ENCODE data around the gene PRKN.

Gene PRKN

DNA sequence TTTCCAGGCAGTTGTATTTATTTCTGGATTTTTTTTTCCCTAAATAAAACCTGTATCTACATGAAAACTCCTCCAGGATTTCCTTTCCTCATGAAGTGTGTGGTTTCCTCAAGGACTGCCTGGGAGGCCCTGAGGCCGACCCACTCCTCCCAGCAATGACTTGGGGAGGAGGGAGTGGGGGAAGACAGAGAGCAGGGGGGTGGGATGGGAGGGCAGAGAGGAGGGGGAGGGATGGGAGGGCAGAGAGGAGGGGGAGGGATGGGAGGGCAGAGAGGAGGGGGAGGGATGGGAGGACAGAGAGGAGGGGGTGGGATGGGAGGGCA is 1291.9 kb downstream of the PRKN start:
- Histone ChIP-seq H2AFZ (ENCODE audit: low read depth, low read length) (no peak overlapping the region), H3K9me3 (ENCODE audit: insufficient read depth, low read length, severe bottlenecking) (no peaks in the 10 kb centered on the region), H3K79me2 (ENCODE audit: insufficient read depth, low read length) (no peaks in the 10 kb centered on the region), H3K4me1 (ENCODE audit: insufficient read depth, low read length) (no peaks in the 10 kb centered on the region), H3K36me3 (ENCODE audit: insufficient read depth, low read length) (no peaks in the 10 kb centered on the region), H3K4me2 (ENCODE audit: insufficient read depth, low read length) (no peak overlapping the region), H3K27me3 (ENCODE audit: insufficient read depth, low read length, poor library complexity) (no peaks in the 10 kb centered on the region), H3K27ac (ENCODE audit: low read length) (no peak overlapping the region), H3K9ac (ENCODE audit: low read depth, low read length) (no peak overlapping the region), H4K20me1 (ENCODE audit: insufficient read depth, low read length) (no peaks in the 10 kb centered on the region), H3K4me3 (ENCODE audit: low read depth in 1 of 2, low read length in 2 of 2) (no peak overlapping the region)
- DNase-seq (no peak), ATAC-seq (ENCODE audit: insufficient read depth, low read depth) (no peak)
- no peak for TF ChIP-seq EZH2 (IDR thresholded peaks at IDR 0.05; ENCODE audit: borderline replicate concordance, low read depth, low read length, severe bottlenecking)

DNA sequence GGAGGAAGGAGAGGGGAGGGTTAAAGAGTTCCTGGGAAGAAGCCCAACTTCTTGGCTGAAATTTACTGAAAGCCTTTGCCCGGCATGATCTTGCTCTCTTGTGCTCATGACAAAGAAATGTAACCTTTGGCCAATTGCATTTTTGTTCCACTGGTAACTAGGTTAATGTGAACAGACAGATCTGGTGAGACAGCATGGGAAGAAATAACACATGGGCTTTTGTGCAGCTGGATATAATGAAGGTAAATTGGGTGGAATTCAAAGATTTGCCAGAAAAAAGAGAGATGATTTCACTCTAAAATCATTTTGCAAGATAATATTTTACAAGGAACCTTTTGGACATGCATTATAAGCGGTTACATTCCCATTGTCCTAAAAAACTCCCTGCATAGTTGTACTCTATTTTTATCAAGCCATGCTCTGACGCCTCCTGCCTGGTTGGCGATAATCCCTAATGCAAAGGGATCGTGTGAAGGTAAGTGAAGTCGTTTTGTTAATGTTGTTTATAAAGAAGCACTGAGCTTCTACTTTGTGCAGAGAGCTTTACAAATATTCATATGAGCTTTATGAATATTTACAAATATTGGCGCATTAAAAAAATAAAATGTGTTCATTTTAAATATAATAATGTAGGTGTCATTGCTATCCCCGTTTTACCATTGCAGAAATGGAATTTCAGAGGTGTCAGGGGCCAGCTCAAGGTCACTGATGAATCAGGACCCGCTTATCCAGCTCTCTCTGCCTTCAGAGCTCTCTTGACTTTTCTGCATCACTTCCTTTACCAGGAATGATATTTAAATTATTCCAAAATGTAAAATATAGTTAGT is 1292.4 kb downstream of the PRKN start:
- TF ChIP-seq, protein P1, sequence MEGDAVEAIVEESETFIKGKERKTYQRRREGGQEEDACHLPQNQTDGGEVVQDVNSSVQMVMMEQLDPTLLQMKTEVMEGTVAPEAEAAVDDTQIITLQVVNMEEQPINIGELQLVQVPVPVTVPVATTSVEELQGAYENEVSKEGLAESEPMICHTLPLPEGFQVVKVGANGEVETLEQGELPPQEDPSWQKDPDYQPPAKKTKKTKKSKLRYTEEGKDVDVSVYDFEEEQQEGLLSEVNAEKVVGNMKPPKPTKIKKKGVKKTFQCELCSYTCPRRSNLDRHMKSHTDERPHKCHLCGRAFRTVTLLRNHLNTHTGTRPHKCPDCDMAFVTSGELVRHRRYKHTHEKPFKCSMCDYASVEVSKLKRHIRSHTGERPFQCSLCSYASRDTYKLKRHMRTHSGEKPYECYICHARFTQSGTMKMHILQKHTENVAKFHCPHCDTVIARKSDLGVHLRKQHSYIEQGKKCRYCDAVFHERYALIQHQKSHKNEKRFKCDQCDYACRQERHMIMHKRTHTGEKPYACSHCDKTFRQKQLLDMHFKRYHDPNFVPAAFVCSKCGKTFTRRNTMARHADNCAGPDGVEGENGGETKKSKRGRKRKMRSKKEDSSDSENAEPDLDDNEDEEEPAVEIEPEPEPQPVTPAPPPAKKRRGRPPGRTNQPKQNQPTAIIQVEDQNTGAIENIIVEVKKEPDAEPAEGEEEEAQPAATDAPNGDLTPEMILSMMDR (IDR thresholded peaks at IDR 0.05; ENCODE audit: borderline replicate concordance, extremely low read depth, low read length, poor library complexity, severe bottlenecking): no peak
- no peak for TF ChIP-seq EZH2 (IDR thresholded peaks at IDR 0.05; ENCODE audit: borderline replicate concordance, low read depth, low read length, severe bottlenecking)
- Histone ChIP-seq H3K79me2 (ENCODE audit: insufficient read depth, low read length) (no peaks in the 10 kb centered on the region), H3K27ac (ENCODE audit: low read length) (no peak overlapping the region), H4K20me1 (ENCODE audit: insufficient read depth, low read length) (no peaks in the 10 kb centered on the region), H3K4me1 (ENCODE audit: insufficient read depth, low read length) (no peaks in the 10 kb centered on the region), H3K4me2 (ENCODE audit: insufficient read depth, low read length) (no peak overlapping the region), H3K27me3 (ENCODE audit: insufficient read depth, low read length, poor library complexity) (no peaks in the 10 kb centered on the region), H3K36me3 (ENCODE audit: insufficient read depth, low read length) (no peaks in the 10 kb centered on the region), H3K9me3 (ENCODE audit: insufficient read depth, low read length, severe bottlenecking) (no peaks in the 10 kb centered on the region), H3K9ac (ENCODE audit: low read depth, low read length) (no peak overlapping the region), H2AFZ (ENCODE audit: low read depth, low read length) (no peak overlapping the region), H3K4me3 (ENCODE audit: low read depth in 1 of 2, low read length in 2 of 2) (no peak overlapping the region)
- ATAC-seq (ENCODE audit: insufficient read depth, low read depth) (no peak), DNase-seq (no peak)

DNA sequence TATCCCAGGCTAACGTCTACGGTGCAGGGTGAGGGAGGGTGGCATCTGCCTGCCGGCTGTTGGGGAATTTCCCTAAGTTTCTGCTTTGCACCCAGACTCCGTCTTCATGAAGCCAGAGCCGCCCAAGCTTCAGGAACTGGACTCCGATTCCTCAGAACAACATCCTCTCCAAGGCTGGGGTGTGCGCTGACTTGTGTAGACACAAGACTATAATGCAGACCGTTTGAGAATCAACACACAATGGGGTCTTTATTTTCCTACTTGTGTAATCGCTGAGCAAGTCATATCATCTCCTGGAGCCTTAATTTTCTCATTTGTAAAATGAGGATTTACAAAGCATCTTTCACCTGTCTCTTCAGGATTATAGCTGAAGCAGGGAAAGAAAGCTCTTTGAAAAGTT is 1293.2 kb downstream of the PRKN start:
- Histone ChIP-seq H3K4me2 (ENCODE audit: insufficient read depth, low read length) (no peak overlapping the region), H3K27me3 (ENCODE audit: insufficient read depth, low read length, poor library complexity) (no peaks in the 10 kb centered on the region), H3K4me3 (ENCODE audit: low read depth in 1 of 2, low read length in 2 of 2) (no peak overlapping the region), H2AFZ (ENCODE audit: low read depth, low read length) (no peak overlapping the region), H3K9ac (ENCODE audit: low read depth, low read length) (no peak overlapping the region), H3K79me2 (ENCODE audit: insufficient read depth, low read length) (no peaks in the 10 kb centered on the region), H4K20me1 (ENCODE audit: insufficient read depth, low read length) (no peaks in the 10 kb centered on the region), H3K27ac (ENCODE audit: low read length) (no peak overlapping the region), H3K4me1 (ENCODE audit: insufficient read depth, low read length) (no peaks in the 10 kb centered on the region), H3K9me3 (ENCODE audit: insufficient read depth, low read length, severe bottlenecking) (no peaks in the 10 kb centered on the region), H3K36me3 (ENCODE audit: insufficient read depth, low read length) (no peaks in the 10 kb centered on the region)
- no peak for DNase-seq
- ATAC-seq (ENCODE audit: insufficient read depth, low read depth): no peak
- TF ChIP-seq, protein P1 (IDR thresholded peaks at IDR 0.05; ENCODE audit: borderline replicate concordance, extremely low read depth, low read length, poor library complexity, severe bottlenecking): no peak
- TF ChIP-seq EZH2 (IDR thresholded peaks at IDR 0.05; ENCODE audit: borderline replicate concordance, low read depth, low read length, severe bottlenecking): no peak

DNA sequence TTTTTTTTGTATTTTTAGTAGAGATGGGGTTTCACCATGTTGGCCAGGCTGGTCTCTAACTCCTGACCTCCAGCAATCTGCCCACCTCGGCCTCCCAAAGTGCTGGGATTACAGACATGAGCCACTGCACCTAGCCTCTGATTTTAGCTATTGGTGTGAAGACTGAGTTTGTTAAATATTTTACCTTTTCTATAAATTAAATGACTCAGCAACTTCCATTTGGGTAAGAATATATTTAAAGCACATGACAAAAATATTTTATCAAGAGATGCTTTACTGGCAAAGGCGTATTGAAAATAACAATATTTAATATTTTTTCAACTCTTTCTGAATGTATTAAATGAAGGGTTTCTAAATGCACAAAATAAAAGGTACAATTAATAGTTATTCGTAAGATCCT is 1295.0 kb downstream of the PRKN start:
- H3K9me3 ChIP-seq (ENCODE audit: insufficient read depth, low read length, severe bottlenecking): no peaks in the 10 kb centered on the region
- H3K4me2 ChIP-seq (ENCODE audit: insufficient read depth, low read length): no peak overlapping the region
- H3K36me3 ChIP-seq (ENCODE audit: insufficient read depth, low read length): no peaks in the 10 kb centered on the region
- H3K27ac ChIP-seq (ENCODE audit: low read length): no peak overlapping the region
- DNase-seq (no peak), ATAC-seq (ENCODE audit: insufficient read depth, low read depth) (no peak)
- no peak overlapping the region for H3K4me3 ChIP-seq (ENCODE audit: low read depth in 1 of 2, low read length in 2 of 2)
- no peak overlapping the region for H3K9ac ChIP-seq (ENCODE audit: low read depth, low read length)
- no peak for TF ChIP-seq EZH2 (IDR thresholded peaks at IDR 0.05; ENCODE audit: borderline replicate concordance, low read depth, low read length, severe bottlenecking)
- TF ChIP-seq, protein P1 (IDR thresholded peaks at IDR 0.05; ENCODE audit: borderline replicate concordance, extremely low read depth, low read length, poor library complexity, severe bottlenecking): no peak
- H4K20me1 ChIP-seq (ENCODE audit: insufficient read depth, low read length): no peaks in the 10 kb centered on the region
- no peaks in the 10 kb centered on the region for H3K27me3 ChIP-seq (ENCODE audit: insufficient read depth, low read length, poor library complexity)
- H2AFZ ChIP-seq (ENCODE audit: low read depth, low read length): no peak overlapping the region
- H3K4me1 ChIP-seq (ENCODE audit: insufficient read depth, low read length): no peaks in the 10 kb centered on the region
- no peaks in the 10 kb centered on the region for H3K79me2 ChIP-seq (ENCODE audit: insufficient read depth, low read length)

Measured in DND-41 (cell line).